WTC11 (cell line): ENCODE results near the gene GOLGA8J. TPM values are rescaled to one million over a fixed set of nuclear protein-coding genes. Genes with fewer than 3 reads are reported as not detected.
"Not testable (repeated sequence)": the region's sequence is repeated elsewhere in the genome, so short reads cannot be mapped to it uniquely, and the experiment has no call there.

ENCODE experiments used
- ATAC-seq: fragments of 200-7000 bp; cut with Tn5 transposase; 2 replicates; pipeline ENCODE4 v1.10.0; 2021; ENCODE audit warnings: mild to moderate bottlenecking, moderate library complexity
- CTCF ChIA-PET: fragments of 300-600 bp; sonication (Branson Sonifier 250); formaldehyde crosslinking; loops from one replicate; lab custom pipeline; 2021; ENCODE audit warnings: antibody characterized with exemption; lab: Charles Lee
- POLR2A ChIA-PET: fragments of 350-600 bp; sonication (Branson Sonifier 250); formaldehyde crosslinking; loops from one replicate; lab custom pipeline; 2021; ENCODE audit warnings: antibody characterized with exemption; lab: Charles Lee
- DNase-seq: peaks from one replicate; pipeline ENCODE4 v3.0.0; 2021; ENCODE audit warnings: low spot score
- H3K27ac Mint-ChIP-seq: 2 replicates; pipeline ENCODE4 v1.8.0; 2021; ENCODE audit warnings: mixed read lengths
- H3K27me3 Mint-ChIP-seq: 2 replicates; pipeline ENCODE4 v1.8.0; 2021; ENCODE audit warnings: low read depth, mild to moderate bottlenecking, moderate library complexity, mixed read lengths
- H3K36me3 Mint-ChIP-seq: 2 replicates; pipeline ENCODE4 v1.8.0; 2021; ENCODE audit warnings: mixed read lengths
- H3K4me1 Mint-ChIP-seq: 2 replicates; pipeline ENCODE4 v1.8.0; 2022; ENCODE audit warnings: mixed read lengths
- H3K4me3 Mint-ChIP-seq: 2 replicates; pipeline ENCODE4 v1.8.0; 2021; ENCODE audit warnings: mild to moderate bottlenecking, moderate library complexity, mixed read lengths
- H3K9me3 Mint-ChIP-seq: 2 replicates; pipeline ENCODE4 v1.8.0; 2021; ENCODE audit warnings: mixed read lengths
- ATF2 ChIP-seq: sonication (generic); formaldehyde crosslinking; IDR thresholded peaks from 2 replicates; pipeline ENCODE4 v1.8.1; 2022; ENCODE audit warnings: low read depth, missing genetic modification reagents, borderline replicate concordance
- ATF6 ChIP-seq: sonication (generic); formaldehyde crosslinking; IDR thresholded peaks from 2 replicates; pipeline ENCODE4 v1.8.1; 2023; ENCODE audit warnings: mild to moderate bottlenecking, missing genetic modification reagents
- CDX4 ChIP-seq: fragments of 250-450 bp; sonication (Bioruptor Pico); IDR thresholded peaks from 2 replicates; pipeline ENCODE4 v1.9.0; 2021; ENCODE audit warnings: moderate library complexity, mild to moderate bottlenecking, inconsistent platforms, borderline replicate concordance
- E2F4 ChIP-seq: sonication (generic); formaldehyde crosslinking; IDR thresholded peaks from 2 replicates; pipeline ENCODE4 v1.8.1; 2022; ENCODE audit warnings: low read depth, mild to moderate bottlenecking, moderate library complexity, missing genetic modification reagents, borderline replicate concordance
- E2F5 ChIP-seq: sonication (generic); formaldehyde crosslinking; IDR thresholded peaks from 2 replicates; pipeline ENCODE4 v1.8.1; 2022; ENCODE audit warnings: mild to moderate bottlenecking, moderate library complexity, missing genetic modification reagents
- ETV6 ChIP-seq: sonication (generic); formaldehyde crosslinking; IDR thresholded peaks from 2 replicates; pipeline ENCODE4 v1.8.1; 2022; ENCODE audit warnings: mild to moderate bottlenecking, missing genetic modification reagents
- GRHL2 ChIP-seq: fragments of 250-450 bp; sonication (Bioruptor Pico); IDR thresholded peaks from 2 replicates; pipeline ENCODE4 v1.8.0; 2022; ENCODE audit warnings: mild to moderate bottlenecking, moderate library complexity; ENCODE audit not compliant: insufficient replicate concordance, severe bottlenecking
- IRF2 ChIP-seq: sonication (generic); formaldehyde crosslinking; IDR thresholded peaks from 2 replicates; pipeline ENCODE4 v1.8.0; 2022; ENCODE audit warnings: low read depth, missing genetic modification reagents, borderline replicate concordance
- JAZF1 ChIP-seq: fragments of 250-450 bp; sonication (Bioruptor Pico); IDR thresholded peaks from 2 replicates; pipeline ENCODE4 v1.9.0; 2021; ENCODE audit warnings: moderate library complexity, mild to moderate bottlenecking, inconsistent platforms
- NFE2L1 ChIP-seq: sonication (generic); formaldehyde crosslinking; IDR thresholded peaks from 2 replicates; pipeline ENCODE4 v1.8.1; 2023; ENCODE audit warnings: missing genetic modification reagents
- SMAD4 ChIP-seq: sonication (generic); formaldehyde crosslinking; IDR thresholded peaks from 2 replicates; pipeline ENCODE4 v1.8.0; 2022; ENCODE audit warnings: mild to moderate bottlenecking, missing genetic modification reagents
- TEAD1 ChIP-seq: sonication (generic); formaldehyde crosslinking; IDR thresholded peaks from 2 replicates; pipeline ENCODE4 v1.8.0; 2022; ENCODE audit warnings: mild to moderate bottlenecking, missing genetic modification reagents
- TEAD4 ChIP-seq: sonication (generic); formaldehyde crosslinking; IDR thresholded peaks from 2 replicates; pipeline ENCODE4 v1.8.0; 2022; ENCODE audit warnings: mild to moderate bottlenecking, missing genetic modification reagents
- ZNF121 ChIP-seq: sonication (generic); formaldehyde crosslinking; IDR thresholded peaks from 2 replicates; pipeline ENCODE4 v1.8.0; 2023; ENCODE audit warnings: missing genetic modification reagents
- ZNF138 ChIP-seq: sonication (generic); formaldehyde crosslinking; conservative IDR thresholded peaks from 2 replicates; pipeline ENCODE4 v1.8.1; 2022; ENCODE audit warnings: mild to moderate bottlenecking, moderate library complexity, missing genetic modification reagents
- ZNF317 ChIP-seq: sonication (generic); formaldehyde crosslinking; IDR thresholded peaks from 2 replicates; pipeline ENCODE4 v1.8.1; 2023; ENCODE audit warnings: low read depth, mild to moderate bottlenecking, moderate library complexity, missing genetic modification reagents, borderline replicate concordance
- ZNF416 ChIP-seq: fragments of 250-450 bp; sonication (Bioruptor Pico); IDR thresholded peaks from 2 replicates; pipeline ENCODE4 v1.9.0; 2021; ENCODE audit warnings: mild to moderate bottlenecking, inconsistent platforms
- ZNF671 ChIP-seq: fragments of 250-450 bp; sonication (Bioruptor Pico); IDR thresholded peaks from 2 replicates; pipeline ENCODE4 v1.8.0; 2021; ENCODE audit warnings: mild to moderate bottlenecking
- total RNA-seq: library from RNA; stranded (reverse); gene quantifications from 3 replicates; pipeline ENCODE4 v1.2.3, GENCODE V29; 2021

GOLGA8J gene
- total RNA-seq, 1 experiment from 2014 or later = 0.33 TPM

DNA sequence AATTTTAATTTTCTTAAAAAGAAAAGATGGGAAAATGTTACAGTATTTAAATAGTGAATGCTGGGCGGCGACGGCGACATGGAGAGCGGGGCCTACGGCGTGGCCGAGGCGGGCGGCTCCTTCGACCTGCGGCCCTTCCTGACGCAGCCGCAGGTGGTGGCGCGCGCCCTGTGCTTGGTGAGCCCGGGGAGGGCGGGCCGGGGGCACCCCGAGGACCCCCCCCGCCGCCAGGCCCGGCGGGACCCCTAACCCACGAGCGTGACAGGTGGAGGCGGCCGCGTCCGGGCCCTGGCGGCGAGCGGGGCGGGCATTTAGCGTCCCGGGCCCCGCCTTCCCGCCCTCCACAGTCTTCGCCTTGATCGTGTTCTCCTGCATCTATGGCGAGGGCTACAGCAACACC, 38.4 kb upstream of the GOLGA8J start (continued):
- no peak for TF ChIP-seq NFE2L1 (CRISPR knock-in tag)
- no peak for TF ChIP-seq TEAD1 (CRISPR knock-in tag)
- TF ChIP-seq E2F5 (CRISPR knock-in tag) = no peak
- TF ChIP-seq, all 79 proteins: peak for 0

DNA sequence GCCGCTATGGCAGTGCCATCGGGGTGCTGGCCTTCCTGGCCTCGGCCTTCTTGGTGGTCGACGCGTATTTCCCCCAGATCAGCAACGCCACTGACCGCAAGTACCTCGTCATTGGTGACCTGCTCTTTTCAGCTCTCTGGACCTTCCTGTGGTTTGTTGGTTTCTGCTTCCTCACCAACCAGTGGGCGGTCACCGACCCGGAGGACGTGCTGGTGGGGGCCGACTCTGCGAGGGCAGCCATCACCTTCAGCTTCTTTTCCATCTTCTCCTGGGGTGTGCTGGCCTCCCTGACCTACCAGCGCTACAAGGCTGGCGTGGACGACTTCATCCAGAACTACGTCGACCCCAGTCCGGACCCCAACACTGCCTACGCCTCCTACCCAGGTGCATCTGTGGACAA, 37.9 kb upstream of the GOLGA8J start:
- H3K27me3 Mint-ChIP-seq, ATAC-seq, POLR2A ChIA-PET, DNase-seq, H3K4me3 Mint-ChIP-seq, H3K9me3 Mint-ChIP-seq, CTCF ChIA-PET, H3K36me3 Mint-ChIP-seq: not testable (repeated sequence)
- peak overlapping the region; percentile 49; the same call in 1 of the 2 replicates for H3K27ac Mint-ChIP-seq
- H3K4me1 Mint-ChIP-seq = peaks cover 13% of the 10 kb centered on the region

DNA sequence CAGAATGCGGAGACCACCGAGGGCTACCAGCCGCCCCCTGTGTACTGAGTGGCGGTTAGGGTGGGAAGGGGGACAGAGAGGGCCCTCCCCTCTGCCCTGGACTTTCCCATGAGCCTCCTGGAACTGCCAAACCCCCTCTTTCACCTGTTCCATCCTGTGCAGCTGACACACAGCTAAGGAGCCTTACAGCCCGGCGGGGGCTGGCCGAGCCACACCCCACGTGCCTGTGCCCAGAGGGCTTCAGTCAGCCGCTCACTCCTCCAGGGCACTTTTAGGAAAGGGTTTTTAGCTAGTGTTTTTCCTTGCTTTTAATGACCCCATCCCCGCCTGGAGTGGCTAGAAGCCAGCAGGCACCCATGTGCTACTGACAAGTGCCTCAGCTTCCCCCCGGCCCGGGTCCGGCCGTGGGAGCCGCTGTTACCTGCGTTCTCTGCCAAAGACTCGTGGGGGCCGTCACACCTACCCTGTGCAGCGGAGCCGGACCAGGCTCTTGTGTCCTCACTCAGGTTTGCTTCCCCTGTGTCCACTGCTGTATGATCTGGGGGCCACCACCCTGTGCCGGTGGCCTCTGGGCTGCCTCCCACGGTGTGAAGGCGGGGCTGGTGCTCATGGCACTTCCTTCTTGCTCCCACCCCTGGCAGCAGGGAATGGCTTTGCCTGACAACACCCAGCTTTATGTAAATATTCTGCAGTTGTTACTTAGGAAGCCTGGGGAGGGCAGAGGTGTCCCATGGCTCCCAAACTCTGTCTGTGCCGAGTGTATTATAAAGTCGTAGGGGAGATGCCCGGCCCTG, 37.3 kb upstream of the GOLGA8J start:
- ATAC-seq = peak; percentile 86
- H3K36me3 Mint-ChIP-seq, H3K27me3 Mint-ChIP-seq, H3K27ac Mint-ChIP-seq, POLR2A ChIA-PET, H3K9me3 Mint-ChIP-seq, H3K4me3 Mint-ChIP-seq: not testable (repeated sequence)
- peak; percentile 28 for DNase-seq
- peaks cover 13% of the 10 kb centered on the region for H3K4me1 Mint-ChIP-seq
- CTCF ChIA-PET = interaction anchor here (1.0 kb wide), 1 partner anchor 61 kb away, joined by 3 read pairs; no protein-coding TSS in a partner anchor

DNA sequence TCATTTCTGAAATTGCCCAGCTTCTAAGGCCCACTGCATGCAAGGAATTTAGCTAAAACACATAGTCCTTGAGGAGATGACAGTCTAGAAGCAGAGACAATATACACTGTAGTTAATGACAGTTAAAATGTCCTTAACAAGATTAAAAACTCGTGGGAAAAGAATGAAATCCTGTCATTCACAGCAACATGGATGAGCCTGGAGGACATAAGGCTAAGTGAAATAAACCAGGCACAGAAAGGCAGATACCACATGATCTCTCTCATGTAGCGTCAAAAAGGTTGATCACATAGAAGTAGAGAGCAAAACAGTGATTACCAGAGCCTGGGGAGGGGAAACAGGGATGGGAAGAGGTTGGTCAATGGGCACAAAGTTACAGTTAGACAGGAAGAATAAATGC, 36.3 kb upstream of the GOLGA8J start:
- Mint-ChIP-seq H3K36me3 (no peaks in the 10 kb centered on the region), H3K4me3 (no peak overlapping the region), H3K4me1 (peaks cover 13% of the 10 kb centered on the region), H3K9me3 (no peaks in the 10 kb centered on the region), H3K27ac (no peak overlapping the region), H3K27me3 (no peaks in the 10 kb centered on the region; the same call in 1 of the 2 replicates)
- TF ChIP-seq JAZF1 (CRISPR knock-in tag) (no peak), IRF2 (CRISPR knock-in tag) (no peak), ATF6 (no peak), TEAD4 (CRISPR knock-in tag) (no peak), CDX4 (CRISPR knock-in tag) (no peak), ATF2 (CRISPR knock-in tag) (no peak), ZNF671 (CRISPR knock-in tag) (no peak), SMAD4 (no peak), ZNF416 (CRISPR knock-in tag) (no peak), GRHL2 (no peak), E2F4 (CRISPR knock-in tag) (no peak), ZNF121 (CRISPR knock-in tag) (no peak), ETV6 (CRISPR knock-in tag) (no peak), ZNF138 (CRISPR knock-in tag) (no peak), ZNF317 (no peak)
- no peak for DNase-seq
- ATAC-seq = no peak
- CTCF ChIA-PET = no interaction called here
- POLR2A ChIA-PET = interaction anchor here (0.7 kb wide), 1 partner anchor 407 kb away, joined by 3 read pairs; no protein-coding TSS in a partner anchor
